ENCODE measurements around the gene SLC35E1. TPM values are rescaled to one million over a fixed set of nuclear protein-coding genes. Genes with fewer than 3 reads are reported as not detected.

SLC35E1 gene
- total RNA-seq, 1 experiment from 2014 or later, result 35.8 TPM

GRCh38 chr19:16608290-16608739, 36.1 kb upstream of the SLC35E1 start:
- H4K20me1 ChIP-seq (ENCODE audit: control insufficient read depth, insufficient read depth, insufficient read length), result no peaks in the 10 kb centered on the region
- H3K4me1 Mint-ChIP-seq, result peaks cover 0 to 6% of the 10 kb centered on the region in 2 experiments; a peak in 2 of 4 replicates
- no peak overlapping the region for H3K56ac ChIP-seq (ENCODE audit: insufficient read length, low read depth, low read length)
- H2BK15ac ChIP-seq (ENCODE audit: low read depth, low read length), result no peak overlapping the region
- H3K9me3 ChIP-seq (ENCODE audit: control insufficient read depth, low read depth, low read length), result no peaks in the 10 kb centered on the region
- H3K27ac ChIP-seq (ENCODE audit: insufficient read length, low read depth, low read length), result no peak overlapping the region
- H4K8ac ChIP-seq (replicated peaks; ENCODE audit: insufficient read length, low read depth, low read length), result no peak overlapping the region
- H2AK5ac ChIP-seq (ENCODE audit: insufficient read length, low read length), result no peak overlapping the region
- H3K27me3 ChIP-seq (ENCODE audit: insufficient read depth, low read length), result no peaks in the 10 kb centered on the region
- peaks cover 11% of the 10 kb centered on the region for H3K79me1 ChIP-seq (ENCODE audit: insufficient read depth, low read depth, low read length, poor library complexity, severe bottlenecking)
- no peaks in the 10 kb centered on the region for H3K4me1 ChIP-seq (ENCODE audit: insufficient read depth, low read length)
- no peaks in the 10 kb centered on the region for H3K9me3 Mint-ChIP-seq
- no peak overlapping the region for H2BK20ac ChIP-seq (ENCODE audit: low read depth, low read length, poor library complexity, severe bottlenecking)
- H3K4ac ChIP-seq (ENCODE audit: low read depth, low read length), result no peak overlapping the region
- no peak overlapping the region for H3K9ac ChIP-seq (ENCODE audit: extremely low read depth, insufficient read length, low read length)
- H3K18ac ChIP-seq (ENCODE audit: insufficient read length, low read depth, low read length), result no peak overlapping the region
- no peaks in the 10 kb centered on the region for H3K23me2 ChIP-seq (ENCODE audit: insufficient read length, low read depth, low read length, poor library complexity, severe bottlenecking)
- no peak overlapping the region for H3K14ac ChIP-seq (ENCODE audit: insufficient read depth, low read length)
- H2BK12ac ChIP-seq (ENCODE audit: insufficient read length, low read depth, low read length), result no peak overlapping the region
- no peak overlapping the region for H2BK120ac ChIP-seq (ENCODE audit: low read depth, low read length, poor library complexity, severe bottlenecking)
- TF ChIP-seq CTCF (conservative IDR thresholded peaks at IDR 0.05), result no peak
- no peak overlapping the region for H3T11ph ChIP-seq (ENCODE audit: low read length)
- H3K79me2 ChIP-seq (ENCODE audit: insufficient read depth, low read length), result peaks cover 13% of the 10 kb centered on the region; the same call in 1 of the 2 replicates
- H4K91ac ChIP-seq (ENCODE audit: insufficient read length, low read depth, low read length), result no peak overlapping the region
- H3K27ac Mint-ChIP-seq, result peak overlapping the region in 1 of 3 experiments; percentile 90; a peak in 1 of 7 replicates
- H2BK5ac ChIP-seq (ENCODE audit: insufficient read length, low read length), result no peak overlapping the region
- no peak for DNase-seq
- no peak overlapping the region for H2AFZ ChIP-seq (ENCODE audit: low read length)
- no peak overlapping the region for H4K5ac ChIP-seq (ENCODE audit: insufficient read length, low read depth, low read length)
- H3K23ac ChIP-seq (ENCODE audit: insufficient read length, low read depth, low read length), result no peak overlapping the region
- H3K4me3 Mint-ChIP-seq, result no peak overlapping the region
- no peaks in the 10 kb centered on the region for H3K27me3 Mint-ChIP-seq (ENCODE audit: low read depth)
- WGBS (ENCODE audit: extremely low coverage, insufficient read length, low lambda C conversion rate), result no CpG with 5 or more reads among the region's 1 CpG
- H3K36me3 Mint-ChIP-seq (ENCODE audit: insufficient read depth in 1 of 3, low read depth in 3 of 3), result no peaks in the 10 kb centered on the region
- no peak overlapping the region for H3K4me2 ChIP-seq (ENCODE audit: insufficient read depth, insufficient read length, low read length)
